Activated CD8-positive, alpha-beta memory T cell treated with anti-CD3 and anti-CD28 coated beads, Interleukin-2, amount 10 ng/mL, durations not matched to agents 7 days and 5 days (primary cell): ENCODE measurements around the gene NR5A2. TPM values are rescaled to one million over a fixed set of nuclear protein-coding genes. Genes with fewer than 3 reads are reported as not detected.

Experiments
- ATAC-seq: fragments of 150-1000 bp; cut with Tn5 transposase; one replicate; pipeline ENCODE4 v1.10.0; 2021; ENCODE audit warnings: moderate library complexity
- CTCF ChIA-PET: fragments of 350-600 bp; sonication (Branson Sonifier 250); formaldehyde crosslinking; loops from one replicate; lab custom pipeline; 2021; ENCODE audit warnings: antibody characterized with exemption; lab: Charles Lee
- DNase-seq: peaks from one replicate; pipeline ENCODE4 v3.0.0-alpha.2; 2020
- H3K27ac Mint-ChIP-seq: one replicate; pipeline ENCODE4 v1.8.0; 2021; ENCODE audit warnings: mild to moderate bottlenecking, mixed read lengths
- H3K27me3 Mint-ChIP-seq: one replicate; pipeline ENCODE4 v1.8.0; 2021; ENCODE audit warnings: mixed read lengths
- H3K36me3 Mint-ChIP-seq: one replicate; pipeline ENCODE4 v1.8.0; 2021; ENCODE audit warnings: mild to moderate bottlenecking, mixed read lengths
- H3K4me1 Mint-ChIP-seq: one replicate; pipeline ENCODE4 v1.8.0; 2021; ENCODE audit warnings: mixed read lengths
- H3K4me3 Mint-ChIP-seq: one replicate; pipeline ENCODE4 v1.8.0; 2021; ENCODE audit warnings: mild to moderate bottlenecking, moderate library complexity, mixed read lengths
- H3K9me3 Mint-ChIP-seq: one replicate; pipeline ENCODE4 v1.8.0; 2022; ENCODE audit warnings: low read depth, mixed read lengths
- total RNA-seq, 2 experiments: library from RNA; stranded (reverse); gene quantifications; one replicate each; pipeline ENCODE4 v1.2.3, GENCODE V29; 2021

The NR5A2 gene
- total RNA-seq, 2 experiments from 2014 or later, result 0.59 TPM; not detected in 1

GRCh38 chr1:200096774-200097173 is 69.3 kb downstream of the NR5A2 start:
- H3K4me1 Mint-ChIP-seq, result no peaks in the 10 kb centered on the region
- H3K4me3 Mint-ChIP-seq, result no peak overlapping the region
- CTCF ChIA-PET, result no interaction called here
- no peaks in the 10 kb centered on the region for H3K36me3 Mint-ChIP-seq
- H3K27me3 Mint-ChIP-seq, result peaks cover 21% of the 10 kb centered on the region
- ATAC-seq (no peak), DNase-seq (no peak)
- no peaks in the 10 kb centered on the region for H3K9me3 Mint-ChIP-seq
- H3K27ac Mint-ChIP-seq, result no peak overlapping the region

- Mint-ChIP-seq H3K27ac (no peak overlapping the region), H3K9me3 (no peaks in the 10 kb centered on the region), H3K36me3 (no peaks in the 10 kb centered on the region), H3K4me3 (no peak overlapping the region), H3K4me1 (no peaks in the 10 kb centered on the region), H3K27me3 (peaks cover 20% of the 10 kb centered on the region)
- no peak for DNase-seq
- CTCF ChIA-PET, result interaction anchor here (1.7 kb wide), 1 partner anchor 183 kb away, joined by 3 read pairs; no protein-coding TSS in a partner anchor
- no peak for ATAC-seq
Observed at GRCh38 chr1:200099040-200099439, 71.5 kb downstream of the NR5A2 start.

GRCh38 chr1:200103966-200104583 is 76.6 kb downstream of the NR5A2 start:
- H3K4me3 Mint-ChIP-seq, result no peak overlapping the region
- no peaks in the 10 kb centered on the region for H3K36me3 Mint-ChIP-seq
- DNase-seq, result no peak
- no peaks in the 10 kb centered on the region for H3K4me1 Mint-ChIP-seq
- CTCF ChIA-PET, result no interaction called here
- no peaks in the 10 kb centered on the region for H3K9me3 Mint-ChIP-seq
- no peak for ATAC-seq
- no peak overlapping the region for H3K27ac Mint-ChIP-seq
- peaks cover 31% of the 10 kb centered on the region for H3K27me3 Mint-ChIP-seq

GRCh38 chr1:200107004-200107470 is 79.5 kb downstream of the NR5A2 start:
- peaks cover 34% of the 10 kb centered on the region for H3K27me3 Mint-ChIP-seq
- H3K4me1 Mint-ChIP-seq, result no peaks in the 10 kb centered on the region
- no peak for DNase-seq
- CTCF ChIA-PET, result interaction anchor here (1.7 kb wide), 1 partner anchor 18 kb away, joined by 3 read pairs; no protein-coding TSS in a partner anchor
- H3K27ac Mint-ChIP-seq, result no peak overlapping the region
- ATAC-seq, result no peak
- no peaks in the 10 kb centered on the region for H3K36me3 Mint-ChIP-seq
- no peaks in the 10 kb centered on the region for H3K9me3 Mint-ChIP-seq
- H3K4me3 Mint-ChIP-seq, result no peak overlapping the region

- no peak overlapping the region for H3K4me3 Mint-ChIP-seq
- no peaks in the 10 kb centered on the region for H3K9me3 Mint-ChIP-seq
- no peaks in the 10 kb centered on the region for H3K4me1 Mint-ChIP-seq
- H3K27ac Mint-ChIP-seq, result no peak overlapping the region
- peaks cover 41% of the 10 kb centered on the region for H3K27me3 Mint-ChIP-seq
- no peaks in the 10 kb centered on the region for H3K36me3 Mint-ChIP-seq
- CTCF ChIA-PET, result interaction anchor here (0.6 kb wide), 1 partner anchor 1341 kb away, joined by 3 read pairs; no protein-coding TSS in a partner anchor
- ATAC-seq, result no peak
- DNase-seq, result no peak
Observed at GRCh38 chr1:200108659-200109058, 81.1 kb downstream of the NR5A2 start.

GRCh38 chr1:200112290-200112689 is 84.8 kb downstream of the NR5A2 start:
- no peak overlapping the region for H3K27ac Mint-ChIP-seq
- H3K9me3 Mint-ChIP-seq, result no peaks in the 10 kb centered on the region
- CTCF ChIA-PET, result no interaction called here
- peaks cover 46% of the 10 kb centered on the region for H3K27me3 Mint-ChIP-seq
- no peaks in the 10 kb centered on the region for H3K36me3 Mint-ChIP-seq
- DNase-seq (no peak), ATAC-seq (no peak)
- no peak overlapping the region for H3K4me3 Mint-ChIP-seq
- H3K4me1 Mint-ChIP-seq, result no peaks in the 10 kb centered on the region

- Mint-ChIP-seq H3K4me1 (no peaks in the 10 kb centered on the region), H3K4me3 (no peak overlapping the region), H3K27ac (no peak overlapping the region), H3K27me3 (peaks cover 37% of the 10 kb centered on the region), H3K9me3 (no peaks in the 10 kb centered on the region), H3K36me3 (no peaks in the 10 kb centered on the region)
- no peak for ATAC-seq
- CTCF ChIA-PET, result no interaction called here
- no peak for DNase-seq
Observed at GRCh38 chr1:200115532-200115931, 88.0 kb downstream of the NR5A2 start.

GRCh38 chr1:200116324-200116723 is 88.8 kb downstream of the NR5A2 start:
- no peak for ATAC-seq
- CTCF ChIA-PET, result interaction anchor here (1.4 kb wide), 1 partner anchor 12 kb away, joined by 3 read pairs; no protein-coding TSS in a partner anchor
- no peak for DNase-seq
- Mint-ChIP-seq H3K4me3 (no peak overlapping the region), H3K27ac (no peak overlapping the region), H3K27me3 (peaks cover 41% of the 10 kb centered on the region), H3K4me1 (no peaks in the 10 kb centered on the region), H3K9me3 (no peaks in the 10 kb centered on the region), H3K36me3 (no peaks in the 10 kb centered on the region)

- Mint-ChIP-seq H3K4me1 (no peaks in the 10 kb centered on the region), H3K4me3 (no peak overlapping the region), H3K27me3 (peaks cover 41% of the 10 kb centered on the region), H3K9me3 (no peaks in the 10 kb centered on the region), H3K27ac (no peak overlapping the region), H3K36me3 (no peaks in the 10 kb centered on the region)
- ATAC-seq (no peak), DNase-seq (no peak)
- CTCF ChIA-PET, result no interaction called here
Observed at GRCh38 chr1:200118779-200119505, 91.4 kb downstream of the NR5A2 start.

- H3K4me3 Mint-ChIP-seq, result no peak overlapping the region
- CTCF ChIA-PET, result no interaction called here
- H3K4me1 Mint-ChIP-seq, result no peaks in the 10 kb centered on the region
- no peak overlapping the region for H3K27ac Mint-ChIP-seq
- DNase-seq (no peak), ATAC-seq (no peak)
- H3K9me3 Mint-ChIP-seq, result no peaks in the 10 kb centered on the region
- no peaks in the 10 kb centered on the region for H3K36me3 Mint-ChIP-seq
- peaks cover 30% of the 10 kb centered on the region for H3K27me3 Mint-ChIP-seq
Observed at GRCh38 chr1:200121421-200121820, 93.9 kb downstream of the NR5A2 start.

GRCh38 chr1:200124309-200124708 is 96.8 kb downstream of the NR5A2 start:
- H3K27ac Mint-ChIP-seq, result no peak overlapping the region
- ATAC-seq, result no peak
- H3K4me3 Mint-ChIP-seq, result no peak overlapping the region
- H3K27me3 Mint-ChIP-seq, result peaks cover 29% of the 10 kb centered on the region
- no peaks in the 10 kb centered on the region for H3K36me3 Mint-ChIP-seq
- no peaks in the 10 kb centered on the region for H3K9me3 Mint-ChIP-seq
- DNase-seq, result no peak
- CTCF ChIA-PET, result interaction anchor here (1.4 kb wide), 1 partner anchor 13 kb away, joined by 4 read pairs; no protein-coding TSS in a partner anchor
- peaks cover 5% of the 10 kb centered on the region for H3K4me1 Mint-ChIP-seq

- peaks cover 19% of the 10 kb centered on the region for H3K4me1 Mint-ChIP-seq
- H3K27me3 Mint-ChIP-seq, result peaks cover 11% of the 10 kb centered on the region
- H3K27ac Mint-ChIP-seq, result no peak overlapping the region
- no peaks in the 10 kb centered on the region for H3K36me3 Mint-ChIP-seq
- H3K9me3 Mint-ChIP-seq, result no peaks in the 10 kb centered on the region
- no peak for DNase-seq
- H3K4me3 Mint-ChIP-seq, result no peak overlapping the region
- CTCF ChIA-PET, result interaction anchor here (1.6 kb wide), 1 partner anchor 11 kb away, joined by 3 read pairs; no protein-coding TSS in a partner anchor
- no peak for ATAC-seq
Observed at GRCh38 chr1:200128081-200128480, 100.6 kb downstream of the NR5A2 start.

- Mint-ChIP-seq H3K4me1 (peaks cover 19% of the 10 kb centered on the region), H3K27ac (peak overlapping the region; percentile 73), H3K27me3 (peaks cover 10% of the 10 kb centered on the region), H3K9me3 (no peaks in the 10 kb centered on the region), H3K4me3 (no peak overlapping the region), H3K36me3 (no peaks in the 10 kb centered on the region)
- CTCF ChIA-PET, result interaction anchor here (1.2 to 1.6 kb wide), 2 partner anchors 11 to 13 kb away, joined by 3 to 5 read pairs; no protein-coding TSS in a partner anchor
- DNase-seq (peak; percentile 65), ATAC-seq (peak; percentile 88)
Observed at GRCh38 chr1:200128944-200129879, 101.7 kb downstream of the NR5A2 start.
